D721Med (cell line): Measurements from ENCODE around the gene IER3.

Experiments
- DNase-seq: peaks from one replicate; pipeline ENCODE4 v3.0.0; 2011; ENCODE audit warnings: low spot score; ENCODE audit not compliant: insufficient read length
- FAIRE-seq: peaks from 2 replicates; lab custom pipeline; 2011; peaks lifted over from hg19 to GRCh38; lab: Jason Lieb, UNC
- TF ChIP-seq, protein P1 (sequence below): IDR thresholded peaks from 2 replicates; pipeline ENCODE4 v1.5.1; 2012; ENCODE audit warnings: mild to moderate bottlenecking, control low read depth; ENCODE audit not compliant: insufficient read depth; ENCODE audit errors: missing control alignments

The IER3 gene

DNA sequence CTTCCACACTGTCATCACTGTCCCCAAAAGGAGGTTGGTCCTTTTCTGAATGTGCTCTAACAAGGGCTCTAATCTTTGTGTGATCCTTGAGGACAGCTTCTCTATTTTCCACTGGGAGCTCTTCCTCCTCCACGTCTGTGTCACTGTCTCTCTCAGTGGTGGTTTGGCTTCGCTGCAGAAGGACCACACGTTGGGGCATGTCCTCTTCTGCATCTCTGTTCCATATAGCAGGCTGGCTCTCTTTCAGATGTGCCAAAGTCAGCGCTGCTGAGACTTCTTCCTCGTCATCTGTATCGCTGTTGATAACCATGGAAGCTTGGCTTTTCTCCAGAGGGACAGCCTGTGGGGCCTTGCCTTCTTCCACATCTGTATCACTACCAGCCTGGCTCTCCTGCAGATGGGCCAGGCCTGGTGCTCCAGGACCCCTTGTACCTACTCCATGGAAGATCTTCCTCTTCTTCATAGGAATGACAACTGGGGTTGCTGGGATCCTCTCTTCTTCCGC lies 31.9 kb downstream of the IER3 start:
- TF ChIP-seq, protein P1, sequence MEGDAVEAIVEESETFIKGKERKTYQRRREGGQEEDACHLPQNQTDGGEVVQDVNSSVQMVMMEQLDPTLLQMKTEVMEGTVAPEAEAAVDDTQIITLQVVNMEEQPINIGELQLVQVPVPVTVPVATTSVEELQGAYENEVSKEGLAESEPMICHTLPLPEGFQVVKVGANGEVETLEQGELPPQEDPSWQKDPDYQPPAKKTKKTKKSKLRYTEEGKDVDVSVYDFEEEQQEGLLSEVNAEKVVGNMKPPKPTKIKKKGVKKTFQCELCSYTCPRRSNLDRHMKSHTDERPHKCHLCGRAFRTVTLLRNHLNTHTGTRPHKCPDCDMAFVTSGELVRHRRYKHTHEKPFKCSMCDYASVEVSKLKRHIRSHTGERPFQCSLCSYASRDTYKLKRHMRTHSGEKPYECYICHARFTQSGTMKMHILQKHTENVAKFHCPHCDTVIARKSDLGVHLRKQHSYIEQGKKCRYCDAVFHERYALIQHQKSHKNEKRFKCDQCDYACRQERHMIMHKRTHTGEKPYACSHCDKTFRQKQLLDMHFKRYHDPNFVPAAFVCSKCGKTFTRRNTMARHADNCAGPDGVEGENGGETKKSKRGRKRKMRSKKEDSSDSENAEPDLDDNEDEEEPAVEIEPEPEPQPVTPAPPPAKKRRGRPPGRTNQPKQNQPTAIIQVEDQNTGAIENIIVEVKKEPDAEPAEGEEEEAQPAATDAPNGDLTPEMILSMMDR = no peak
- FAIRE-seq = no peak
- DNase-seq = no peak

DNA sequence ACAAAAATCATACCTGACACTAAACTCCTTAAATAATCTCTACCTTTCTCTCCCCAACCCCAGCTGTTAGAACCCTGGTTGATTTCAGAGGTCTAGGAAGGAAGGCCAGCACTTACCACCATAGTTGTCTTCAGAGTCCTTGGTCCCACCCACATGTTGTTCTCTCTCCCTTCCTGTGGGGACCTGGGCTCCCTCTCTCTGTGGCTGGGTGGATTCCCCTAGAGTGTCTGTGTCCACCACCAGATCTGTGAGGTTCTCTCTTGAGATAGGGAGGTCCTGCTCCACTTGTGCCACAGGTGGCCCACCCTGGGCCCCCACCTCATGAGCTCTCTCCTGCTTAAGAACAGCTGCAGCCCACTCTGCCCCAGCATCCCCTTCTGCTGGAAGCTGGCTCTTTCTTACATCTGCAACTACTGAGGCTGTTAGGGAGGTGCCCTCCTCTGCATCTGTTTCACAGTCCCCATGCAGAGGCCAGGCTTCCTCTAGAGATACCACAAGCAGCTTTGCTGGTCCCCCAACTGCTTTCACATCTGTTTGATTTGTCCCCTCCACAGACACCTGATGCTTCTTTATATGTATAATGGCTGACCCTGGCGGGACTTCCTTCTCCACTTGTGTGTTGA lies 32.5 kb downstream of the IER3 start:
- DNase-seq (no peak), FAIRE-seq (no peak)
- TF ChIP-seq, protein P1 = no peak

DNA sequence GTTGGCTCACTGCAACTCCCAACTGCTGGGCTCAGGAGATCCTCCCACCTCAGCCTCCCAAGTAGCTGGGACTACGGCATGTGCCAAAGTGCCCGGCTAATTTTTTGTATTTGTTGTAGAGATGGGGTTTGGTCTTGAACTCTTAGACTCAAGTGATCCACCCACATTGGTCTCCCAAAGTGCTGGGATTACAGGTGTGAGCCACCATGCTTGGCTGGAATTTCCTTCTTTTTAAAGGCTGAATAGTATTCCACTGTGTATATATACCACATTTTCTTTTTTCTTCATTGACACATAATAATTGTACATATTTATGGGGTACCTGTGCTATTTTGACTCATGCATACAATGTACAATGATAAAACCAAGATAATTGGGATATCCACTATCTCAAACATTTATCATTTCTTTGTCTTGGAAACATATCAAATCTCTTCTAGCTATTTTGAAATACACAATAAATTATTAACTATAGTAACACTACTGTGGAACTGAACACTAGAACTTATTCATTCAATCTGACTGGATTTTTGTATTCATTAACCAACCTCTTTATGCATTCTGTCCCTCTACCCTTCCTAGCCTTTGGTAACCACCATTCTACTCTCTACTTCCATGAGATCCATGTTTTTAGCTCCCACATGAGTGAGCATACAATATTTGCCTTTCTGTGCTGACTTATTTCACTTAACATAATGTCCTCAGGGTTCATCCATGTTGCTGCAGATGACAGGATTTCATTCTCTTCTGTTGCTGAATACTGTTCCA lies 35.1 kb downstream of the IER3 start:
- DNase-seq (no peak), FAIRE-seq (no peak)
- TF ChIP-seq, protein P1 = no peak

DNA sequence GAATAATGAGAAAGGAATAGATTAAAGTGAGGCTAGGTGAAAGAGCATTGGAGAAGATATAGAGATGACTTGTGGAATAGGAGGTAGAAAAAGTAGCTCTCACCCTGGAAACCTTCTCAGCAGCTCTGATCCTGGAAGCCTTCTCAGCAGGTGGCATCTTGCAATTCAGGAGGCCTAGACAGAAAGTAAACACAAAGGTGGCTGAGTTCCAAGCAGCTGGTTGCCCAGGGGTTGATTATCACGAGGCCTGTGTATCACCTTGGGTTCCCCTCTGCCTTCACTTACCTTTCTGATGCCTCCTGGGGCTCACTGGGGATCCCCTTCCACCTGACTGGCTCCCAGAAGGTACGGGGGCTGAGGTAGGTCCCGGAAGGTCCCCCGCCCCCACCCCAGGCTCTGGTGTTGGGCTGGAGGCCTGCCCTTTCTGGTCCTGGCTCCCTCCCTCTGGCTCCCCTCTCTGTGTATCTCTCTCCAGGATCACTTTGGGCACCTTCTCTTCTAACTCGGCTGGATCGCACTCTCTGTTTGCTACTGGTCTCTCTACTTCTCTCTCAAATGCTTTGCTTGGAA lies 37.0 kb downstream of the IER3 start:
- TF ChIP-seq, protein P1 = no peak
- DNase-seq (no peak), FAIRE-seq (no peak)

DNA sequence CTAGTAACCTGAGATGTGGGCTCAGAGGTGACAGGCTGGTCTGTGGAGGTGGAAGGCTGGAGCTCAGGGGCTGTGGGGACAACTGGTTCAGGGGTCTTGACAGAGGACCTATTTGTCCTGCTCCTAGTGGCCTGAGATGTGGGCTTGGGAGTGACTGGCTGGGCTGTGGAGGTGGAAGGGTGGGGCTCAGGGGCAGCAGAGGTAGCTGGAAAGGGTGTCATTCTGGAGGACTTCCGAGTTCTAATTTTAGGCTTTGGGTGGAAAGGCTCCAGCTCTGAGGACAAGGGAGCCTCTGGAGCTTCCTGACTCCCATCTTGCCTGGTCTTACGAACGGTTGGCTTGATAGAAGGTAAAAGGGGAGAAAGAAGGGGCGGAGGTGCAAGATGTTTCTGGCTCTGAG lies 38.7 kb downstream of the IER3 start:
- DNase-seq (no peak), FAIRE-seq (no peak)
- TF ChIP-seq, protein P1 = no peak

DNA sequence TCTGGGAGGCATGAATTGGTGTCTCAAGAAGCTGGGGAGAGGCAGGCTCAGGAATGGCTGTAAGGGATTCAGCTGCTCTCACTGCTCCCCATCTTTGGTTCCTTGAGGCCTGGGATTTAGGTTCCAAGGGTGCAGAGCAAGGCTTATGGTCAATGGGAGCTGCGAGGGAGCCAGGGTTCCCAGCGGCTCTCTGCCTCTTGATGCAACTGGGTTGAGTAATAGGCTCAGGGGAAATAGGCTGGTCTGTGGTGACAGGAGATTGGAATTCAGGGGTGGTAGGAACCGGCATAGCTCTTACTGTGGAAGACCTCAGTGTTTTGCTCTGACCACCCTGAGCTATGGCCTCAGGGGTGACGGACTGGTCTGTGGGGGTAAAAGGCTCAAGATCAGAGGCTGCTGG lies 40.5 kb downstream of the IER3 start:
- TF ChIP-seq, protein P1 = no peak
- DNase-seq = no peak

More for the DNA sequence above, 40.5 kb downstream of the IER3 start:
- no peak for FAIRE-seq
